Activated CD4-positive, alpha-beta T cell treated with anti-CD3 and anti-CD28 coated beads, Interleukin-2, amount 10 ng/mL, durations not matched to agents 24 days and 14 days (primary cell): Measurements from ENCODE around the gene DDX1. TPM values are rescaled to one million over a fixed set of nuclear protein-coding genes. Genes with fewer than 3 reads are reported as not detected.
"Not testable (repeated sequence)": the region's sequence is repeated elsewhere in the genome, so short reads cannot be mapped to it uniquely, and the experiment has no call there.

Experiments
- DNase-seq: peaks from one replicate; pipeline ENCODE4 v3.0.0; 2022
- H3K27ac Mint-ChIP-seq: one replicate; pipeline ENCODE4 v1.8.0; 2022; ENCODE audit warnings: mild to moderate bottlenecking, mixed read lengths
- H3K27me3 Mint-ChIP-seq: one replicate; pipeline ENCODE4 v1.8.0; 2022; ENCODE audit warnings: mixed read lengths
- H3K36me3 Mint-ChIP-seq: one replicate; pipeline ENCODE4 v1.8.0; 2022; ENCODE audit warnings: low read depth, mild to moderate bottlenecking, mixed read lengths
- H3K4me1 Mint-ChIP-seq: one replicate; pipeline ENCODE4 v1.8.0; 2021; ENCODE audit warnings: mixed read lengths
- H3K4me3 Mint-ChIP-seq: one replicate; pipeline ENCODE4 v1.8.0; 2022; ENCODE audit warnings: mild to moderate bottlenecking, moderate library complexity, mixed read lengths
- H3K9me3 Mint-ChIP-seq: one replicate; pipeline ENCODE4 v1.8.0; 2021; ENCODE audit warnings: mixed read lengths
- intact Hi-C: fragments of 100-400 bp; cut with micrococcal nuclease; formaldehyde crosslinking; loops from one replicate; pipeline ENCODE4 v1.15.1; 2023
- total RNA-seq: library from RNA; stranded (reverse); gene quantifications from 2 replicates; pipeline ENCODE4 v1.2.3, GENCODE V29; 2022

DDX1 gene
- total RNA-seq, 1 donor from 2014 or later: 116 TPM

- H3K27ac Mint-ChIP-seq: no peak overlapping the region
- no peaks in the 10 kb centered on the region for H3K27me3 Mint-ChIP-seq
- peaks cover 15% of the 10 kb centered on the region for H3K9me3 Mint-ChIP-seq
- H3K4me1 Mint-ChIP-seq: no peaks in the 10 kb centered on the region
- no peak overlapping the region for H3K4me3 Mint-ChIP-seq
- intact Hi-C loops: no loop called here
- no peak for DNase-seq
- peaks cover 54% of the 10 kb centered on the region for H3K36me3 Mint-ChIP-seq
Observed at GRCh38 chr2:15619938-15620337, 28.3 kb downstream of the DDX1 start.

GRCh38 chr2:15620340-15620739 is 28.7 kb downstream of the DDX1 start:
- H3K27me3 Mint-ChIP-seq: no peaks in the 10 kb centered on the region
- H3K27ac Mint-ChIP-seq: no peak overlapping the region
- peaks cover 15% of the 10 kb centered on the region for H3K9me3 Mint-ChIP-seq
- intact Hi-C loops: no loop called here
- no peaks in the 10 kb centered on the region for H3K4me1 Mint-ChIP-seq
- DNase-seq: no peak
- no peak overlapping the region for H3K4me3 Mint-ChIP-seq
- peaks cover 53% of the 10 kb centered on the region for H3K36me3 Mint-ChIP-seq

- H3K4me3 Mint-ChIP-seq: no peak overlapping the region
- intact Hi-C loops: no loop called here
- peaks cover 57% of the 10 kb centered on the region for H3K36me3 Mint-ChIP-seq
- H3K27ac Mint-ChIP-seq: no peak overlapping the region
- H3K9me3 Mint-ChIP-seq: peaks cover 15% of the 10 kb centered on the region
- no peak for DNase-seq
- H3K4me1 Mint-ChIP-seq: no peaks in the 10 kb centered on the region
- no peaks in the 10 kb centered on the region for H3K27me3 Mint-ChIP-seq
Observed at GRCh38 chr2:15620857-15621471, 29.3 kb downstream of the DDX1 start.

- Mint-ChIP-seq H3K36me3 (peaks cover 57% of the 10 kb centered on the region), H3K9me3 (peaks cover 15% of the 10 kb centered on the region)
- DNase-seq, H3K4me1 Mint-ChIP-seq, H3K27me3 Mint-ChIP-seq, intact Hi-C loops, H3K4me3 Mint-ChIP-seq, H3K27ac Mint-ChIP-seq: not testable (repeated sequence)
Observed at GRCh38 chr2:15621472-15621870, 29.8 kb downstream of the DDX1 start.

- H3K27ac Mint-ChIP-seq: no peak overlapping the region
- DNase-seq: no peak
- peaks cover 15% of the 10 kb centered on the region for H3K9me3 Mint-ChIP-seq
- peaks cover 60% of the 10 kb centered on the region for H3K36me3 Mint-ChIP-seq
- intact Hi-C loops: no loop called here
- H3K27me3 Mint-ChIP-seq: no peaks in the 10 kb centered on the region
- no peaks in the 10 kb centered on the region for H3K4me1 Mint-ChIP-seq
- no peak overlapping the region for H3K4me3 Mint-ChIP-seq
Observed at GRCh38 chr2:15622214-15622613, 30.5 kb downstream of the DDX1 start.

- H3K36me3 Mint-ChIP-seq: peaks cover 66% of the 10 kb centered on the region
Observed at GRCh38 chr2:15622614-15623480, 31.2 kb downstream of the DDX1 start.

GRCh38 chr2:15623481-15623796 is 31.8 kb downstream of the DDX1 start:
- intact Hi-C loops: no loop called here
- Mint-ChIP-seq H3K9me3 (peaks cover 15% of the 10 kb centered on the region), H3K27me3 (no peaks in the 10 kb centered on the region), H3K36me3 (peaks cover 67% of the 10 kb centered on the region), H3K4me1 (no peaks in the 10 kb centered on the region), H3K4me3 (no peak overlapping the region), H3K27ac (no peak overlapping the region)
- DNase-seq: no peak

More at GRCh38 chr2:15622614-15623480, 31.2 kb downstream of the DDX1 start:
- H3K4me3 Mint-ChIP-seq: no peak overlapping the region
- H3K4me1 Mint-ChIP-seq: no peaks in the 10 kb centered on the region
- H3K9me3 Mint-ChIP-seq: peaks cover 15% of the 10 kb centered on the region
- intact Hi-C loops: no loop called here
- no peak for DNase-seq
- no peaks in the 10 kb centered on the region for H3K27me3 Mint-ChIP-seq
- H3K27ac Mint-ChIP-seq: no peak overlapping the region

- Mint-ChIP-seq H3K36me3 (peaks cover 71% of the 10 kb centered on the region), H3K27ac (no peak overlapping the region), H3K4me3 (no peak overlapping the region), H3K27me3 (no peaks in the 10 kb centered on the region), H3K4me1 (no peaks in the 10 kb centered on the region), H3K9me3 (peaks cover 15% of the 10 kb centered on the region)
- intact Hi-C loops: no loop called here
- no peak for DNase-seq
Observed at GRCh38 chr2:15623898-15624541, 32.4 kb downstream of the DDX1 start.

GRCh38 chr2:15624903-15625302 is 33.2 kb downstream of the DDX1 start:
- H3K4me1 Mint-ChIP-seq: no peaks in the 10 kb centered on the region
- H3K27ac Mint-ChIP-seq: no peak overlapping the region
- H3K4me3 Mint-ChIP-seq: no peak overlapping the region
- H3K9me3 Mint-ChIP-seq: peaks cover 15% of the 10 kb centered on the region
- no peaks in the 10 kb centered on the region for H3K27me3 Mint-ChIP-seq
- intact Hi-C loops: no loop called here
- DNase-seq: no peak
- peaks cover 73% of the 10 kb centered on the region for H3K36me3 Mint-ChIP-seq

GRCh38 chr2:15625344-15626036 is 33.8 kb downstream of the DDX1 start:
- Mint-ChIP-seq H3K4me1 (no peaks in the 10 kb centered on the region), H3K36me3 (peaks cover 74% of the 10 kb centered on the region), H3K27me3 (no peaks in the 10 kb centered on the region)

GRCh38 chr2:15626126-15626525 is 34.5 kb downstream of the DDX1 start:
- Mint-ChIP-seq H3K36me3 (peaks cover 73% of the 10 kb centered on the region), H3K27ac (no peak overlapping the region)
- intact Hi-C loops: no loop called here

More at GRCh38 chr2:15625344-15626036, 33.8 kb downstream of the DDX1 start:
- Mint-ChIP-seq H3K27ac (no peak overlapping the region), H3K4me3 (no peak overlapping the region), H3K9me3 (peaks cover 15% of the 10 kb centered on the region)
- intact Hi-C loops: no loop called here
- DNase-seq: no peak

GRCh38 chr2:15626967-15627366 is 35.3 kb downstream of the DDX1 start:
- Mint-ChIP-seq H3K4me1 (no peaks in the 10 kb centered on the region), H3K4me3 (no peak overlapping the region), H3K9me3 (peaks cover 15% of the 10 kb centered on the region), H3K27me3 (no peaks in the 10 kb centered on the region), H3K36me3 (peaks cover 77% of the 10 kb centered on the region), H3K27ac (no peak overlapping the region)
- intact Hi-C loops: no loop called here
- DNase-seq: no peak

More at GRCh38 chr2:15626126-15626525, 34.5 kb downstream of the DDX1 start:
- peaks cover 15% of the 10 kb centered on the region for H3K9me3 Mint-ChIP-seq
- H3K27me3 Mint-ChIP-seq: no peaks in the 10 kb centered on the region
- no peaks in the 10 kb centered on the region for H3K4me1 Mint-ChIP-seq
- DNase-seq: no peak
- no peak overlapping the region for H3K4me3 Mint-ChIP-seq

- intact Hi-C loops: no loop called here
Observed at GRCh38 chr2:15627817-15628684, 36.4 kb downstream of the DDX1 start.

More at GRCh38 chr2:15627817-15628684, 36.4 kb downstream of the DDX1 start:
- no peak for DNase-seq
- Mint-ChIP-seq H3K27ac (no peak overlapping the region), H3K36me3 (peaks cover 79% of the 10 kb centered on the region), H3K9me3 (peaks cover 12% of the 10 kb centered on the region), H3K27me3 (no peaks in the 10 kb centered on the region), H3K4me3 (no peak overlapping the region), H3K4me1 (no peaks in the 10 kb centered on the region)
